ENCODE data around the gene LAPTM5. TPM values are rescaled to one million over a fixed set of nuclear protein-coding genes. Genes with fewer than 3 reads are reported as not detected.

LAPTM5 gene
- total RNA-seq, 1 experiment from 2014 or later: 0.15 TPM

DNA sequence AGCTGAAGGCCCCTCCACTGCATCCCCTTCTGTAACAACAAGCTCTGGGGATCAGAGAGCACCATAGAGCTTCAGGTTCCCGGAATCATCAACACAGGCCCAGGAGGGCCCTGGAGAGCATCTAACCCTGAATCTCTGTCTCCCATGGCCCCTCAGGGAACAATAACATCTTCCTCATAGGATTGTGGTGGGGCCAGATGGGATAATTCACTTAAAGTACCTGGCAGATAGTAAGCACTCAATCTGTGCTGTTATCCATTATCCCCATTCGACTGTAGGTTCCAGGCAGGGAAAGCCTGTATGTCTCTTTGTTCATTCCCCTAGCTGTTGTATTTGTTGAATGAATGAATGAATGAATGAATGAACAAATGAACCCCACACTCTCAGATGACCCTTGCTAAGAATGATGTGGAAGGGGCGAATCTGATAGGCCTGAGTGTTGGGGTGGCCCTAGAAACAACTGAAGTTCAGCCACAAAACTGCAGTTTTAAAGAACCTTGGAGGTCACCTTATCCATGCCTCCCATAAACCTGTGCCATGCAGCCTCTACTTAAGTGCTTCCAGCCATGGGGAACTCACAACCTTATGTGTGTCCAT is 14.5 kb downstream of the LAPTM5 start:
- H3K14ac ChIP-seq (ENCODE audit: insufficient read depth, low read length): no peak overlapping the region
- no peak overlapping the region for H2BK5ac ChIP-seq (ENCODE audit: insufficient read length, low read length)
- no peak overlapping the region for H4K8ac ChIP-seq (replicated peaks; ENCODE audit: insufficient read length, low read depth, low read length)
- H3K4me1 ChIP-seq (ENCODE audit: insufficient read depth, low read length): peaks cover 3% of the 10 kb centered on the region; the same call in 1 of the 2 replicates
- TF ChIP-seq, protein P1, sequence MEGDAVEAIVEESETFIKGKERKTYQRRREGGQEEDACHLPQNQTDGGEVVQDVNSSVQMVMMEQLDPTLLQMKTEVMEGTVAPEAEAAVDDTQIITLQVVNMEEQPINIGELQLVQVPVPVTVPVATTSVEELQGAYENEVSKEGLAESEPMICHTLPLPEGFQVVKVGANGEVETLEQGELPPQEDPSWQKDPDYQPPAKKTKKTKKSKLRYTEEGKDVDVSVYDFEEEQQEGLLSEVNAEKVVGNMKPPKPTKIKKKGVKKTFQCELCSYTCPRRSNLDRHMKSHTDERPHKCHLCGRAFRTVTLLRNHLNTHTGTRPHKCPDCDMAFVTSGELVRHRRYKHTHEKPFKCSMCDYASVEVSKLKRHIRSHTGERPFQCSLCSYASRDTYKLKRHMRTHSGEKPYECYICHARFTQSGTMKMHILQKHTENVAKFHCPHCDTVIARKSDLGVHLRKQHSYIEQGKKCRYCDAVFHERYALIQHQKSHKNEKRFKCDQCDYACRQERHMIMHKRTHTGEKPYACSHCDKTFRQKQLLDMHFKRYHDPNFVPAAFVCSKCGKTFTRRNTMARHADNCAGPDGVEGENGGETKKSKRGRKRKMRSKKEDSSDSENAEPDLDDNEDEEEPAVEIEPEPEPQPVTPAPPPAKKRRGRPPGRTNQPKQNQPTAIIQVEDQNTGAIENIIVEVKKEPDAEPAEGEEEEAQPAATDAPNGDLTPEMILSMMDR (conservative IDR thresholded peaks at IDR 0.05): no peak
- no peak overlapping the region for H3K4ac ChIP-seq (ENCODE audit: low read depth, low read length)
- no peak overlapping the region for H3K4me2 ChIP-seq (ENCODE audit: insufficient read depth, insufficient read length, low read length)
- no peak overlapping the region for H2BK12ac ChIP-seq (ENCODE audit: insufficient read length, low read depth, low read length)
- H3K56ac ChIP-seq (ENCODE audit: insufficient read length, low read depth, low read length): no peak overlapping the region
- H2AK5ac ChIP-seq (ENCODE audit: insufficient read length, low read length): no peak overlapping the region
- no peaks in the 10 kb centered on the region for H3K79me2 ChIP-seq (ENCODE audit: insufficient read depth, low read length)
- H3K23ac ChIP-seq (ENCODE audit: insufficient read length, low read depth, low read length): no peak overlapping the region
- Mint-ChIP-seq H3K36me3 (ENCODE audit: insufficient read depth in 1 of 3, low read depth in 3 of 3) (no peaks in the 10 kb centered on the region; a peak in 1 of 7 replicates), H3K27ac (no peak overlapping the region), H3K9me3 (no peaks in the 10 kb centered on the region), H3K4me3 (no peak overlapping the region), H3K4me1 (peaks cover 37 to 43% of the 10 kb centered on the region in 2 experiments), H3K27me3 (ENCODE audit: low read depth) (peaks cover 6% of the 10 kb centered on the region; the same call in 1 of the 2 replicates)
- no peak overlapping the region for H4K5ac ChIP-seq (ENCODE audit: insufficient read length, low read depth, low read length)
- no CpG with 5 or more reads among the region's 3 CpGs for WGBS (ENCODE audit: extremely low coverage, insufficient read length, low lambda C conversion rate)
- no peak overlapping the region for H3K9ac ChIP-seq (ENCODE audit: extremely low read depth, insufficient read length, low read length)
- no peak overlapping the region for H3K18ac ChIP-seq (ENCODE audit: insufficient read length, low read depth, low read length)
- H3T11ph ChIP-seq (ENCODE audit: low read length): no peak overlapping the region
- no peak overlapping the region for H2AFZ ChIP-seq (ENCODE audit: low read length)
- no peak overlapping the region for H2BK20ac ChIP-seq (ENCODE audit: low read depth, low read length, poor library complexity, severe bottlenecking)
- H4K91ac ChIP-seq (ENCODE audit: insufficient read length, low read depth, low read length): no peak overlapping the region
- no peaks in the 10 kb centered on the region for H3K23me2 ChIP-seq (ENCODE audit: insufficient read length, low read depth, low read length, poor library complexity, severe bottlenecking)
- no peak overlapping the region for H3K27ac ChIP-seq (ENCODE audit: insufficient read length, low read depth, low read length)
- DNase-seq: no peak
- no peaks in the 10 kb centered on the region for H3K9me3 ChIP-seq (ENCODE audit: control insufficient read depth, low read depth, low read length)
- H3K27me3 ChIP-seq (ENCODE audit: insufficient read depth, low read length): no peaks in the 10 kb centered on the region
- H4K20me1 ChIP-seq (ENCODE audit: control insufficient read depth, insufficient read depth, insufficient read length): no peaks in the 10 kb centered on the region
- H2BK120ac ChIP-seq (ENCODE audit: low read depth, low read length, poor library complexity, severe bottlenecking): no peak overlapping the region
- H2BK15ac ChIP-seq (ENCODE audit: low read depth, low read length): no peak overlapping the region
- H3K79me1 ChIP-seq (ENCODE audit: insufficient read depth, low read depth, low read length, poor library complexity, severe bottlenecking): no peaks in the 10 kb centered on the region
